ENCODE measurements around the gene FAM241A.
"Not testable (repeated sequence)": the region's sequence is repeated elsewhere in the genome, so short reads cannot be mapped to it uniquely, and the experiment has no call there.

FAM241A gene

GRCh38 chr4:112173593-112174558 is 28.6 kb downstream of the FAM241A start:
- no peaks in the 10 kb centered on the region for H3K27me3 ChIP-seq (ENCODE audit: insufficient read depth, low read length)
- H3K4me2 ChIP-seq (ENCODE audit: low read length): no peak overlapping the region
- TF ChIP-seq CTCF (IDR thresholded peaks at IDR 0.05; ENCODE audit: low read length) (no peak), EZH2 (IDR thresholded peaks at IDR 0.05; ENCODE audit: borderline replicate concordance, low read length) (no peak)
- no peaks in the 10 kb centered on the region for H4K20me1 ChIP-seq (ENCODE audit: insufficient read depth, low read length)
- no peaks in the 10 kb centered on the region for H3F3A ChIP-seq (ENCODE audit: insufficient read depth, low read length)
- no peaks in the 10 kb centered on the region for H3K79me2 ChIP-seq (ENCODE audit: insufficient read depth, low read length)
- no peaks in the 10 kb centered on the region for H3K9me3 ChIP-seq (ENCODE audit: low read length)
- H3K27ac ChIP-seq (ENCODE audit: low read depth, low read length, poor library complexity, severe bottlenecking): no peak overlapping the region
- no peak overlapping the region for H2AFZ ChIP-seq (ENCODE audit: low read length)
- no peaks in the 10 kb centered on the region for H3K4me1 ChIP-seq (ENCODE audit: insufficient read depth, low read length, severe bottlenecking)
- no peak overlapping the region for H3K4me3 ChIP-seq (ENCODE audit: low read depth, low read length, poor library complexity, severe bottlenecking)
- no peaks in the 10 kb centered on the region for H3K36me3 ChIP-seq (ENCODE audit: insufficient read depth, low read length)
- H3K9ac ChIP-seq (ENCODE audit: low read length): no peak overlapping the region
- no peaks in the 10 kb centered on the region for H3K9me2 ChIP-seq (ENCODE audit: low read depth, low read length)

- Histone ChIP-seq H3K27me3 (ENCODE audit: insufficient read depth, low read length) (no peaks in the 10 kb centered on the region), H3K4me1 (ENCODE audit: insufficient read depth, low read length, severe bottlenecking) (no peaks in the 10 kb centered on the region), H3K79me2 (ENCODE audit: insufficient read depth, low read length) (no peaks in the 10 kb centered on the region), H3K4me2 (ENCODE audit: low read length) (no peak overlapping the region), H4K20me1 (ENCODE audit: insufficient read depth, low read length) (no peaks in the 10 kb centered on the region), H3K9me2 (ENCODE audit: low read depth, low read length) (no peaks in the 10 kb centered on the region), H3K4me3 (ENCODE audit: low read depth, low read length, poor library complexity, severe bottlenecking) (no peak overlapping the region), H3F3A (ENCODE audit: insufficient read depth, low read length) (no peaks in the 10 kb centered on the region), H3K9me3 (ENCODE audit: low read length) (no peaks in the 10 kb centered on the region), H3K36me3 (ENCODE audit: insufficient read depth, low read length) (no peaks in the 10 kb centered on the region), H3K27ac (ENCODE audit: low read depth, low read length, poor library complexity, severe bottlenecking) (no peak overlapping the region), H3K9ac (ENCODE audit: low read length) (no peak overlapping the region), H2AFZ (ENCODE audit: low read length) (no peak overlapping the region)
- TF ChIP-seq CTCF (IDR thresholded peaks at IDR 0.05; ENCODE audit: low read length): no peak
- TF ChIP-seq EZH2 (IDR thresholded peaks at IDR 0.05; ENCODE audit: borderline replicate concordance, low read length): no peak
These were observed 30.6 kb downstream of the FAM241A start for GRCh38 chr4:112175840-112176239.

- Histone ChIP-seq H3K9me2 (ENCODE audit: low read depth, low read length) (no peaks in the 10 kb centered on the region), H4K20me1 (ENCODE audit: insufficient read depth, low read length) (no peaks in the 10 kb centered on the region), H3K79me2 (ENCODE audit: insufficient read depth, low read length) (no peaks in the 10 kb centered on the region), H3K4me1 (ENCODE audit: insufficient read depth, low read length, severe bottlenecking) (no peaks in the 10 kb centered on the region), H3K4me2 (ENCODE audit: low read length) (no peak overlapping the region), H3K9me3 (ENCODE audit: low read length) (no peaks in the 10 kb centered on the region), H3F3A (ENCODE audit: insufficient read depth, low read length) (no peaks in the 10 kb centered on the region), H3K4me3 (ENCODE audit: low read depth, low read length, poor library complexity, severe bottlenecking) (no peak overlapping the region), H3K27ac (ENCODE audit: low read depth, low read length, poor library complexity, severe bottlenecking) (no peak overlapping the region), H3K9ac (ENCODE audit: low read length) (no peak overlapping the region), H3K36me3 (ENCODE audit: insufficient read depth, low read length) (no peaks in the 10 kb centered on the region), H2AFZ (ENCODE audit: low read length) (no peak overlapping the region), H3K27me3 (ENCODE audit: insufficient read depth, low read length) (no peaks in the 10 kb centered on the region)
- no peak for TF ChIP-seq CTCF (IDR thresholded peaks at IDR 0.05; ENCODE audit: low read length)
- TF ChIP-seq EZH2 (IDR thresholded peaks at IDR 0.05; ENCODE audit: borderline replicate concordance, low read length): no peak
These were observed 31.3 kb downstream of the FAM241A start for GRCh38 chr4:112176596-112176995.

- not testable (repeated sequence) for H3K4me2 ChIP-seq (ENCODE audit: low read length); H3K9me3 ChIP-seq (ENCODE audit: low read length); H3K4me1 ChIP-seq (ENCODE audit: insufficient read depth, low read length, severe bottlenecking); H4K20me1 ChIP-seq (ENCODE audit: insufficient read depth, low read length); H2AFZ ChIP-seq (ENCODE audit: low read length); H3K79me2 ChIP-seq (ENCODE audit: insufficient read depth, low read length); H3F3A ChIP-seq (ENCODE audit: insufficient read depth, low read length); H3K9ac ChIP-seq (ENCODE audit: low read length); H3K27me3 ChIP-seq (ENCODE audit: insufficient read depth, low read length); H3K27ac ChIP-seq (ENCODE audit: low read depth, low read length, poor library complexity, severe bottlenecking); H3K9me2 ChIP-seq (ENCODE audit: low read depth, low read length); H3K36me3 ChIP-seq (ENCODE audit: insufficient read depth, low read length); H3K4me3 ChIP-seq (ENCODE audit: low read depth, low read length, poor library complexity, severe bottlenecking)
These were observed 33.5 kb downstream of the FAM241A start for GRCh38 chr4:112178741-112179140.

Measured in OCI-LY1 (cell line).